ENCODE measurements around the gene ZNF85.

DNA sequence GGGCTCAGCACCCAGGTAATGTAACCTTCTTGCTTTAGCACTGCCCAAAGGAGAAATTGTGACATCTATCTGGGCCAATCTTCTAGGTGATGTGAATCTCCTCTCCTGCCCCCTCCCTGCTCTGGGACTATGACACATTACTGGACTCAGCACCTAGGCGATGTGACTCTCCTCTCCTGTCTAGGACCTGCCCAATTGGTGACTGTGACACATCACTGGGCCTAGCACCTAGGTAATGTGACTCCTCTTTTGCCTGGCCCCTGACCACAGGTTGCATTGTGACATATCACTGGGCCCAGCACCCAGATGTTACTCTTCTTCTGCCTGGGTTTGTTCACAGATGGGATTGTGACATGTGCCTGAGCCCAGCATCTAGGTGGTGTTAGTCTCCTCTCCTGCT is 45.0 kb downstream of the ZNF85 start:
- TF ChIP-seq, protein P1, sequence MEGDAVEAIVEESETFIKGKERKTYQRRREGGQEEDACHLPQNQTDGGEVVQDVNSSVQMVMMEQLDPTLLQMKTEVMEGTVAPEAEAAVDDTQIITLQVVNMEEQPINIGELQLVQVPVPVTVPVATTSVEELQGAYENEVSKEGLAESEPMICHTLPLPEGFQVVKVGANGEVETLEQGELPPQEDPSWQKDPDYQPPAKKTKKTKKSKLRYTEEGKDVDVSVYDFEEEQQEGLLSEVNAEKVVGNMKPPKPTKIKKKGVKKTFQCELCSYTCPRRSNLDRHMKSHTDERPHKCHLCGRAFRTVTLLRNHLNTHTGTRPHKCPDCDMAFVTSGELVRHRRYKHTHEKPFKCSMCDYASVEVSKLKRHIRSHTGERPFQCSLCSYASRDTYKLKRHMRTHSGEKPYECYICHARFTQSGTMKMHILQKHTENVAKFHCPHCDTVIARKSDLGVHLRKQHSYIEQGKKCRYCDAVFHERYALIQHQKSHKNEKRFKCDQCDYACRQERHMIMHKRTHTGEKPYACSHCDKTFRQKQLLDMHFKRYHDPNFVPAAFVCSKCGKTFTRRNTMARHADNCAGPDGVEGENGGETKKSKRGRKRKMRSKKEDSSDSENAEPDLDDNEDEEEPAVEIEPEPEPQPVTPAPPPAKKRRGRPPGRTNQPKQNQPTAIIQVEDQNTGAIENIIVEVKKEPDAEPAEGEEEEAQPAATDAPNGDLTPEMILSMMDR (IDR thresholded peaks at IDR 0.05) = no peak
- no peak for TF ChIP-seq POLR2A (IDR thresholded peaks at IDR 0.05)

All from esophagus squamous epithelium (tissue), 4 donors.